H9 (cell line): ENCODE results near the gene ZNF783. TPM values are rescaled to one million over a fixed set of nuclear protein-coding genes. Genes with fewer than 3 reads are reported as not detected.
A peak's percentile ranks its signal among the peaks of the same experiment; 100 is the strongest.

Experiments
- DNase-seq: peaks from one replicate; pipeline ENCODE4 v3.0.0-alpha.2; 2017
- H2AFZ ChIP-seq: one replicate; pipeline ENCODE4 v1.6.1; 2013; ENCODE audit warnings: mild to moderate bottlenecking, low read length, control low read depth, moderate library complexity
- H2AK5ac ChIP-seq: 2 replicates; pipeline ENCODE4 v1.6.1; 2013; ENCODE audit warnings: low read length, control low read depth, mixed read lengths; ENCODE audit not compliant: insufficient read length
- H2BK120ac ChIP-seq: one replicate; pipeline ENCODE4 v1.6.1; 2013; ENCODE audit warnings: low read depth, mild to moderate bottlenecking, low read length, control low read depth, inconsistent platforms; ENCODE audit not compliant: poor library complexity, severe bottlenecking
- H2BK12ac ChIP-seq: 2 replicates; pipeline ENCODE4 v1.6.1; 2013; ENCODE audit warnings: low read length, control low read depth, mixed read lengths, low read depth; ENCODE audit not compliant: insufficient read length
- H2BK15ac ChIP-seq: 2 replicates; pipeline ENCODE4 v1.6.1; 2013; ENCODE audit warnings: low read depth, low read length, control low read depth
- H2BK20ac ChIP-seq: one replicate; pipeline ENCODE4 v1.6.1; 2013; ENCODE audit warnings: low read depth, mild to moderate bottlenecking, low read length, control low read depth, inconsistent platforms; ENCODE audit not compliant: poor library complexity, severe bottlenecking
- H2BK5ac ChIP-seq: 2 replicates; pipeline ENCODE4 v1.6.1; 2013; ENCODE audit warnings: low read length, control low read depth, mixed read lengths; ENCODE audit not compliant: insufficient read length
- H3K14ac ChIP-seq: 2 replicates; pipeline ENCODE4 v1.6.1; 2013; ENCODE audit warnings: low read length, control low read depth; ENCODE audit not compliant: insufficient read depth
- H3K18ac ChIP-seq: 2 replicates; pipeline ENCODE4 v1.6.1; 2013; ENCODE audit warnings: low read depth, mild to moderate bottlenecking, mixed read lengths, low read length, control low read depth; ENCODE audit not compliant: insufficient read length
- H3K23ac ChIP-seq: 2 replicates; pipeline ENCODE4 v1.6.1; 2013; ENCODE audit warnings: low read length, control low read depth, mixed read lengths, low read depth; ENCODE audit not compliant: insufficient read length
- H3K23me2 ChIP-seq: 2 replicates; pipeline ENCODE4 v1.6.1; 2013; ENCODE audit warnings: low read depth, mild to moderate bottlenecking, mixed read lengths, low read length, control low read depth; ENCODE audit not compliant: insufficient read length, poor library complexity, severe bottlenecking
- H3K27ac ChIP-seq: 2 replicates; pipeline ENCODE4 v1.5.1; 2013; ENCODE audit warnings: low read length, control low read depth, mixed read lengths, low read depth; ENCODE audit not compliant: insufficient read length
- H3K27me3 ChIP-seq: 2 replicates; pipeline ENCODE4 v1.6.1; 2013; ENCODE audit warnings: low read length, control low read depth, inconsistent platforms; ENCODE audit not compliant: insufficient read depth
- H3K4ac ChIP-seq: 2 replicates; pipeline ENCODE4 v1.6.1; 2013; ENCODE audit warnings: low read depth, mild to moderate bottlenecking, control low read depth, inconsistent platforms, low read length, moderate library complexity
- H3K4me1 ChIP-seq: 2 replicates; pipeline ENCODE4 v1.6.1; 2013; ENCODE audit warnings: low read length, control low read depth, inconsistent platforms; ENCODE audit not compliant: insufficient read depth
- H3K4me2 ChIP-seq: 2 replicates; pipeline ENCODE4 v1.6.1; 2013; ENCODE audit warnings: low read length, control low read depth, mixed read lengths; ENCODE audit not compliant: insufficient read length, insufficient read depth
- H3K56ac ChIP-seq: 2 replicates; pipeline ENCODE4 v1.6.1; 2013; ENCODE audit warnings: low read depth, mild to moderate bottlenecking, mixed read lengths, low read length, control low read depth; ENCODE audit not compliant: insufficient read length
- H3K79me1 ChIP-seq: 2 replicates; pipeline ENCODE4 v1.6.1; 2013; ENCODE audit warnings: low read depth, mild to moderate bottlenecking, moderate library complexity, low read length, control low read depth, inconsistent platforms; ENCODE audit not compliant: insufficient read depth, poor library complexity, severe bottlenecking
- H3K79me2 ChIP-seq: 2 replicates; pipeline ENCODE4 v1.6.1; 2013; ENCODE audit warnings: low read length, control low read depth, inconsistent platforms; ENCODE audit not compliant: insufficient read depth
- H3K9ac ChIP-seq: 2 replicates; pipeline ENCODE4 v1.6.1; 2013; ENCODE audit warnings: low read length, control low read depth, mixed read lengths; ENCODE audit not compliant: insufficient read length; ENCODE audit errors: extremely low read depth
- H3K9me3 ChIP-seq: one replicate; pipeline ENCODE4 v1.6.1; 2013; ENCODE audit warnings: low read depth, low read length, inconsistent platforms; ENCODE audit not compliant: control insufficient read depth
- H3T11ph ChIP-seq: one replicate; pipeline ENCODE4 v1.6.1; 2013; ENCODE audit warnings: mild to moderate bottlenecking, low read length, control low read depth, inconsistent platforms
- H4K20me1 ChIP-seq: one replicate; pipeline ENCODE4 v1.6.1; 2013; ENCODE audit not compliant: control insufficient read depth, insufficient read length, insufficient read depth
- H4K5ac ChIP-seq: 2 replicates; pipeline ENCODE4 v1.6.1; 2013; ENCODE audit warnings: low read depth, mild to moderate bottlenecking, mixed read lengths, low read length, control low read depth; ENCODE audit not compliant: insufficient read length
- H4K8ac ChIP-seq: replicated peaks from 2 replicates; pipeline ENCODE4 v1.6.1; 2013; ENCODE audit warnings: low read length, control low read depth, mixed read lengths, low read depth; ENCODE audit not compliant: insufficient read length
- H4K91ac ChIP-seq: 2 replicates; pipeline ENCODE4 v1.6.1; 2013; ENCODE audit warnings: low read depth, mild to moderate bottlenecking, moderate library complexity, mixed read lengths, low read length, control low read depth; ENCODE audit not compliant: insufficient read length
- H3K27ac Mint-ChIP-seq, 3 experiments: 2 replicates in 2 of 3; 3 replicates in 1 of 3; pipeline ENCODE4 v1.8.0; 2020 to 2021; ENCODE audit warnings: mixed read lengths in 3 of 3, mild to moderate bottlenecking in 1 of 3, moderate library complexity in 1 of 3
- H3K27me3 Mint-ChIP-seq: 2 replicates; pipeline ENCODE4 v1.8.0; 2021; ENCODE audit warnings: low read depth, mild to moderate bottlenecking, moderate library complexity, mixed read lengths
- H3K36me3 Mint-ChIP-seq, 3 experiments: 2 replicates in 2 of 3; 3 replicates in 1 of 3; pipeline ENCODE4 v1.8.0; 2020 to 2021; ENCODE audit warnings: low read depth in 3 of 3, mixed read lengths in 3 of 3; ENCODE audit not compliant: insufficient read depth in 1 of 3
- H3K4me1 Mint-ChIP-seq, 2 experiments: 2 replicates each; pipeline ENCODE4 v1.8.0; 2020; ENCODE audit warnings: mixed read lengths in 2 of 2
- H3K4me3 Mint-ChIP-seq, 2 experiments: 2 replicates in 1 of 2; 3 replicates in 1 of 2; pipeline ENCODE4 v1.8.0; 2020 to 2021; ENCODE audit warnings: mild to moderate bottlenecking in 2 of 2, mixed read lengths in 2 of 2, moderate library complexity in 1 of 2
- H3K9me3 Mint-ChIP-seq, 2 experiments: 2 replicates in 1 of 2; 3 replicates in 1 of 2; pipeline ENCODE4 v1.8.0; 2020; ENCODE audit warnings: mild to moderate bottlenecking in 2 of 2, mixed read lengths in 2 of 2, moderate library complexity in 1 of 2
- WGBS: extraction: QIAGEN DNeasy Blood & Tissue Kit; methylation state at CpG from one replicate; pipeline ENCODE4 v1.1.7; 2013; ENCODE audit warnings: missing lambda C conversion rate, low lambda C conversion rate, mixed read lengths; ENCODE audit not compliant: insufficient read length; ENCODE audit errors: extremely low coverage; 5-methylcytosine and 5-hydroxymethylcytosine counted together
- total RNA-seq: library from RNA; stranded (reverse); gene quantifications from 2 replicates; pipeline ENCODE4 v1.2.1, GENCODE V29; 2021
- TF ChIP-seq, protein P1 (sequence below): fragments of 200-600 bp; sonication (generic); conservative IDR thresholded peaks from 3 replicates; pipeline ENCODE4 v1.8.0; 2021; ENCODE audit warnings: antibody characterized with exemption, mild to moderate bottlenecking

The ZNF783 gene
- total RNA-seq, 1 experiment from 2014 or later: 13.6 TPM

DNA sequence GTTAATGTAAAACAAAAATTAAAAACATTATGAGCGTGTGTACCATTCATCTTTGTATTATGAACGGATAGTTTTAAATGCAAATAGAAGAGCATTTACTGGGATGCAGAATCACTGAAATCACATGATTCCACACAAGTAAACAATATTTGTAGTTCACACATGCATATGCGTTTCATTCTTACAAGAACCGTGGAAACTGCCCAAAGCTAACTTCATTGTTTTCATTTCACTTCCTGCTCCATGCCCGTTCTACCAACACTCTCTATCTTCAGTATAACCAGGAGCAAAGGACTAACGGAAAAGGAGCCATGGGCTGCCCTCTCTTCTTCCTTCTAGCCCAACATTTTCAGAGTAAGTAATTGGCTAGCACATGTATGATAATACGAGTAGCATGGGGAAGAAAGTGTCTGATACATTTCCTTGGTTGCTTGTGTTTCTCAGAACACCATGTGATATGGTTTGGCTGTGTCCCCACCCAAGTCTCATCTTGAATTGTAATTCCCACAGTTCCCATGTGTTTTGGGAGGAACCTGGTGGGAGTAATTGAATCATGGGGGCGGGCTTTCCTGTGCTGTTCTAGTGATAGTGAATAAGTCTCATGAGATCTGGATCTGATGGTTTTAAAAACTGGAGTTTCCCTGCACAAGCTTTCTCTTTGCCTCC lies 38.8 kb downstream of the ZNF783 start:
- Histone ChIP-seq H3K4me2 (no peak overlapping the region), H3K4me1 (peaks cover 3% of the 10 kb centered on the region; the same call in 1 of the 2 replicates), H2AFZ (no peak overlapping the region), H3K56ac (no peak overlapping the region), H3K4ac (no peak overlapping the region), H4K8ac (no peak overlapping the region), H4K5ac (no peak overlapping the region), H2BK15ac (no peak overlapping the region), H2AK5ac (no peak overlapping the region), H3K79me2 (no peaks in the 10 kb centered on the region), H3K14ac (no peak overlapping the region), H2BK12ac (no peak overlapping the region), H3K23ac (no peak overlapping the region), H3K23me2 (no peaks in the 10 kb centered on the region), H3K27me3 (no peaks in the 10 kb centered on the region), H2BK5ac (no peak overlapping the region), H3T11ph (no peak overlapping the region), H4K20me1 (no peaks in the 10 kb centered on the region), H4K91ac (no peak overlapping the region), H3K18ac (no peak overlapping the region), H3K9ac (no peak overlapping the region), H2BK20ac (no peak overlapping the region), H3K9me3 (peaks cover 11% of the 10 kb centered on the region), H3K27ac (no peak overlapping the region), H3K79me1 (no peaks in the 10 kb centered on the region), H2BK120ac (no peak overlapping the region)
- Mint-ChIP-seq H3K36me3 (no peaks in the 10 kb centered on the region; a peak in 3 of 7 replicates), H3K27ac (0 out of 7 replicates have a peak overlapping the region, but pooled peaks of 1 of the 3 experiments have one; percentile 30), H3K4me3 (no peak overlapping the region), H3K9me3 (peaks cover 6 to 8% of the 10 kb centered on the region in 2 experiments; a peak in 3 of 5 replicates), H3K27me3 (peaks cover 6% of the 10 kb centered on the region), H3K4me1 (peaks cover 11 to 12% of the 10 kb centered on the region in 2 experiments)
- no CpG with 5 or more reads among the region's 8 CpGs for WGBS
- TF ChIP-seq, protein P1, sequence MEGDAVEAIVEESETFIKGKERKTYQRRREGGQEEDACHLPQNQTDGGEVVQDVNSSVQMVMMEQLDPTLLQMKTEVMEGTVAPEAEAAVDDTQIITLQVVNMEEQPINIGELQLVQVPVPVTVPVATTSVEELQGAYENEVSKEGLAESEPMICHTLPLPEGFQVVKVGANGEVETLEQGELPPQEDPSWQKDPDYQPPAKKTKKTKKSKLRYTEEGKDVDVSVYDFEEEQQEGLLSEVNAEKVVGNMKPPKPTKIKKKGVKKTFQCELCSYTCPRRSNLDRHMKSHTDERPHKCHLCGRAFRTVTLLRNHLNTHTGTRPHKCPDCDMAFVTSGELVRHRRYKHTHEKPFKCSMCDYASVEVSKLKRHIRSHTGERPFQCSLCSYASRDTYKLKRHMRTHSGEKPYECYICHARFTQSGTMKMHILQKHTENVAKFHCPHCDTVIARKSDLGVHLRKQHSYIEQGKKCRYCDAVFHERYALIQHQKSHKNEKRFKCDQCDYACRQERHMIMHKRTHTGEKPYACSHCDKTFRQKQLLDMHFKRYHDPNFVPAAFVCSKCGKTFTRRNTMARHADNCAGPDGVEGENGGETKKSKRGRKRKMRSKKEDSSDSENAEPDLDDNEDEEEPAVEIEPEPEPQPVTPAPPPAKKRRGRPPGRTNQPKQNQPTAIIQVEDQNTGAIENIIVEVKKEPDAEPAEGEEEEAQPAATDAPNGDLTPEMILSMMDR: no peak
- DNase-seq: no peak
